Transverse colon (tissue), 4 donors: Measurements from ENCODE around the gene TMEM132D. TPM values are rescaled to one million over a fixed set of nuclear protein-coding genes. Genes with fewer than 3 reads are reported as not detected.

Experiments used
- DNase-seq: peaks from one replicate; pipeline ENCODE4 v3.0.0-alpha.2; 2019
- H3K27ac ChIP-seq, 4 donors: fragments of 200-600 bp; sonication (generic); 2 replicates each; pipeline ENCODE4 v1.5.1; 2016 to 2018; ENCODE audit warnings: inconsistent platforms in 4 of 4
- H3K27me3 ChIP-seq: fragments of 200-600 bp; sonication (generic); 2 replicates; pipeline ENCODE4 v1.5.1; 2017; ENCODE audit warnings: inconsistent platforms
- H3K36me3 ChIP-seq, 4 donors: fragments of 200-600 bp; sonication (generic); 2 replicates each; pipeline ENCODE4 v1.5.1; 2017 to 2019; ENCODE audit warnings: inconsistent platforms in 4 of 4
- H3K4me1 ChIP-seq, 4 donors: fragments of 200-600 bp; sonication (generic); 2 replicates each; pipeline ENCODE4 v1.5.1; 2017 to 2020; ENCODE audit warnings: inconsistent platforms in 4 of 4
- H3K4me3 ChIP-seq, 4 donors: fragments of 200-600 bp; sonication (generic); 1 replicate in 1 of 4; 2 replicates in 3 of 4; pipeline versions ENCODE4 v1.5.1 to v1.6.1; 2017 to 2019; ENCODE audit warnings: inconsistent platforms in 4 of 4
- H3K9me3 ChIP-seq, 2 donors: fragments of 200-600 bp; sonication (generic); 2 replicates each; pipeline ENCODE4 v1.5.1; 2017 to 2019; ENCODE audit warnings: inconsistent platforms in 2 of 2
- EP300 ChIP-seq: sonication (generic); formaldehyde crosslinking; IDR thresholded peaks from one replicate; pipeline ENCODE4 v1.6.1; 2017; ENCODE audit warnings: antibody characterized with exemption, low read depth
- POLR2A ChIP-seq: fragments of 450-650 bp; IDR thresholded peaks from one replicate; pipeline ENCODE4 v1.6.1; 2016; ENCODE audit warnings: antibody characterized with exemption, mild to moderate bottlenecking, moderate library complexity
- POLR2AphosphoS5 ChIP-seq, 3 donors: sonication (generic); formaldehyde crosslinking; IDR thresholded peaks; one replicate each; pipeline ENCODE4 v1.6.1; 2016; ENCODE audit warnings: antibody characterized with exemption in 3 of 3
- WGBS, 2 donors: methylation state at CpG; one replicate each; pipeline ENCODE4 v1.1.5; 2018; ENCODE audit warnings: low coverage in 1 of 2; 5-methylcytosine and 5-hydroxymethylcytosine counted together
- in situ Hi-C, 4 donors: fragments of 200-750 bp; cut with MboI; loops; one replicate each; pipeline versions ENCODE4 v1.15.0 to v1.15.1; 2017; ENCODE audit warnings: low sequenced_read_pairs in 3 of 4, low pct_ligation_motif_present in 1 of 4, low pct_unique_long_range_greater_than_20kb in 1 of 4
- intact Hi-C: fragments of 100-400 bp; cut with DNase I; formaldehyde crosslinking; loops from one replicate; pipeline ENCODE4 v1.15.1; 2023; ENCODE audit warnings: low total_unique reads
- total RNA-seq, 4 donors: library from RNA; depleted of rRNA; stranded (reverse); fragments of >200 nt; gene quantifications; one replicate each; pipeline ENCODE4 v1.1.0, GENCODE V29; 2016
- TF ChIP-seq, protein P1 (sequence below), 5 experiments: fragments of 200-600 bp in 3 of 5; fragments of 450-650 bp in 2 of 5; sonication (generic) in 3 of 5; IDR thresholded peaks; 1 replicate in 2 of 5; 2 replicates in 3 of 5; pipeline ENCODE4 v1.5.1; 2016 to 2017; ENCODE audit warnings: antibody characterized with exemption in 5 of 5, inconsistent platforms in 3 of 5, mild to moderate bottlenecking in 2 of 5, moderate library complexity in 1 of 5

The TMEM132D gene
- total RNA-seq, 4 donors from 2014 or later: 0.48 to 0.55 TPM; not detected in 2

- Histone ChIP-seq H3K36me3 (no peaks in the 10 kb centered on the region), H3K4me3 (no peak overlapping the region), H3K27me3 (no peaks in the 10 kb centered on the region), H3K4me1 (no peaks in the 10 kb centered on the region), H3K27ac (no peak overlapping the region), H3K9me3 (no peaks in the 10 kb centered on the region)
- DNase-seq: no peak
- in situ Hi-C loops (loop anchor here in 1 of 4 donors (25.0 kb wide), 1 partner anchor 725 kb away; the partner anchor contains the start of gene TMEM132D), intact Hi-C loops (no loop called here)
- TF ChIP-seq POLR2AphosphoS5 (IDR thresholded peaks at IDR 0.05): no peak
- TF ChIP-seq, protein P1, sequence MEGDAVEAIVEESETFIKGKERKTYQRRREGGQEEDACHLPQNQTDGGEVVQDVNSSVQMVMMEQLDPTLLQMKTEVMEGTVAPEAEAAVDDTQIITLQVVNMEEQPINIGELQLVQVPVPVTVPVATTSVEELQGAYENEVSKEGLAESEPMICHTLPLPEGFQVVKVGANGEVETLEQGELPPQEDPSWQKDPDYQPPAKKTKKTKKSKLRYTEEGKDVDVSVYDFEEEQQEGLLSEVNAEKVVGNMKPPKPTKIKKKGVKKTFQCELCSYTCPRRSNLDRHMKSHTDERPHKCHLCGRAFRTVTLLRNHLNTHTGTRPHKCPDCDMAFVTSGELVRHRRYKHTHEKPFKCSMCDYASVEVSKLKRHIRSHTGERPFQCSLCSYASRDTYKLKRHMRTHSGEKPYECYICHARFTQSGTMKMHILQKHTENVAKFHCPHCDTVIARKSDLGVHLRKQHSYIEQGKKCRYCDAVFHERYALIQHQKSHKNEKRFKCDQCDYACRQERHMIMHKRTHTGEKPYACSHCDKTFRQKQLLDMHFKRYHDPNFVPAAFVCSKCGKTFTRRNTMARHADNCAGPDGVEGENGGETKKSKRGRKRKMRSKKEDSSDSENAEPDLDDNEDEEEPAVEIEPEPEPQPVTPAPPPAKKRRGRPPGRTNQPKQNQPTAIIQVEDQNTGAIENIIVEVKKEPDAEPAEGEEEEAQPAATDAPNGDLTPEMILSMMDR (IDR thresholded peaks at IDR 0.05): no peak
- TF ChIP-seq EP300: no peak
- TF ChIP-seq POLR2A: no peak
- 71 to 77% methylated on average over 1 of the region's 1 CpG for WGBS, 2 donors
These were observed 716.9 kb downstream of the TMEM132D start for GRCh38 chr12:129186952-129187351.

GRCh38 chr12:129185855-129186254, 718.0 kb downstream of the TMEM132D start:
- 80% methylated on average over 3 of the region's 3 CpGs; no CpG with 5 or more reads in 1 of the 2 donors for WGBS, 2 donors
- Histone ChIP-seq H3K4me3 (no peak overlapping the region), H3K9me3 (no peaks in the 10 kb centered on the region), H3K27me3 (no peaks in the 10 kb centered on the region), H3K27ac (no peak overlapping the region), H3K4me1 (no peaks in the 10 kb centered on the region), H3K36me3 (no peaks in the 10 kb centered on the region)
- no peak for DNase-seq
- intact Hi-C loops: no loop called here
- in situ Hi-C loops: loop anchor here in 1 of 4 donors (25.0 kb wide), 1 partner anchor 726 kb away; the partner anchor contains the start of gene TMEM132D
- TF ChIP-seq POLR2AphosphoS5 (IDR thresholded peaks at IDR 0.05) (no peak), POLR2A (no peak), EP300 (no peak)
- TF ChIP-seq, protein P1 (IDR thresholded peaks at IDR 0.05): no peak

DNA sequence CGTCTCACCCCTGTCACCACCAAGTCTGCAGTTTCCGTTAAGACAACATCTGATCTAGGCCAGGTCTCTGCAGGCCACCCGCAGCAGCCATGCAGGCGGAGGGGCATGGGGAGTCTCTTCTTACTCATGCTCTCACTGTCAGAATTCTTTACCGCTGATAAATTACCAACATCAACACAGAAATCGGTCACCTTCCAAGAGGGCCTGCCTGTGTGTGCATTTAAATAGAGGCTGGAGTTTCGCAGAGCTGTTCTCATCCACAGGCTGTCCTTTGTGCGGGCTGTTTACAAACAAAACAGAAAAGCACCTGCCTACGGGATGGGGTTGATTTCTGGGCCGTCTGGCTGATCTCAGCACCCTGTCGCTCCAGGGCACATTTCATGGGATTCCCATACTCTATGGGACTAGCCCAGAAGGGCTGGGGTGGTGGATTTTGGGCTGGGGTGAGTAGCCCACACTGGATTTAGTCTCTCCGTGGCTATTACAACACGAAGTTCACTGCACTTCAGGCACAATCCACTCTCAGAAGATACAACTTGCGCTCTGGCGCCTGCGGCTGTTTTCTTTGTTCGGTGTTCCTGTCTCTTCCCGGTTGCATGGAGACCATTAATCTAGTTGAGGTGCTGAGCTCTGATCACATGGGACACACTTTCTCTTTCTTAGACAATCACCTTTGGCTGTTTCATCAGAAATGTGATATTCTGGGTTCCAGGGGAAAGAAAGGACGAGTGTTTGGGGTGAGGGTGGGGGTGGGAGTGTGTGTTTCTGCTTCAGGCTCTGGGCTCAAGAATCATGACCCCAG, 719.5 kb downstream of the TMEM132D start:
- Histone ChIP-seq H3K9me3 (no peaks in the 10 kb centered on the region), H3K36me3 (no peaks in the 10 kb centered on the region), H3K27ac (no peak overlapping the region), H3K4me3 (no peak overlapping the region), H3K27me3 (no peaks in the 10 kb centered on the region), H3K4me1 (no peaks in the 10 kb centered on the region)
- TF ChIP-seq POLR2AphosphoS5 (IDR thresholded peaks at IDR 0.05) (no peak), EP300 (no peak), POLR2A (no peak)
- TF ChIP-seq, protein P1 (IDR thresholded peaks at IDR 0.05): no peak
- intact Hi-C loops: no loop called here
- no peak for DNase-seq
- 69 to 75% methylated on average over 8 to 19 of the region's 19 CpGs for WGBS, 2 donors
- in situ Hi-C loops: loop anchor here in 1 of 4 donors (25.0 kb wide), 1 partner anchor 728 kb away; the partner anchor contains the start of gene TMEM132D

DNA sequence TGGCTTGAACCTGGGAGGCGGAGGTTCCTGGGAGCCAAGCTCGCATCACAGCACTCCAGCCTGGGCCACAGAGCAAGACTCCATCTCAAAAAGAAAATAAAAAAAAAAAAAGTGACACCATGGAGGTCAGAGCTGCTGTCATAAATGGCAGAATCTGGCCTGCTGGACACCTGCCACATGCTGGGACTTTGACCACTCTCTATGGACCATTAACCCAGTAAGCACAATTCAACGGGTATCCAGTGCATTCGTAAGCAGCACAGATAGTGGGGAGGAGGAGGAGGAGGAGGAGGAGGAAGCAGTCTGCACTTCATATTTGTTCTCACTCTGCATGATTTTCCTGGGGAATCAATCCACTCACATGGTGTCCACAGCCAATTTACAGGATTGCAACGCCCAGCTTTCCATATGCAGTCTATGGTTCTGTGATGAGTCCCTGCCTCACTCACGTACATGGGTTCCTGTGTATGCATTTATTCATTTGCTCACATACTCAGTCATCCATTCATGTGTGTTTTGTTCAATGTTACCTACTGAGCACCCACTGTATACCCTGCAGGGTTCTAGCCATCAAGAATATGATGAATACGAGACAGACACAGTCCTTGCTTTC, 723.8 kb downstream of the TMEM132D start:
- H3K27me3 ChIP-seq: no peaks in the 10 kb centered on the region
- H3K4me1 ChIP-seq: no peaks in the 10 kb centered on the region
- intact Hi-C loops (no loop called here), in situ Hi-C loops (loop anchor here in 1 of 4 donors (25.0 kb wide), 1 partner anchor 732 kb away; the partner anchor contains the start of gene TMEM132D)
- DNase-seq: no peak
- TF ChIP-seq, protein P1 (IDR thresholded peaks at IDR 0.05): no peak
- TF ChIP-seq EP300: no peak
- TF ChIP-seq POLR2A: no peak
- TF ChIP-seq POLR2AphosphoS5 (IDR thresholded peaks at IDR 0.05): no peak
- H3K27ac ChIP-seq: no peak overlapping the region
- WGBS, 2 donors: 67 to 76% methylated on average over 4 to 7 of the region's 7 CpGs
- H3K36me3 ChIP-seq: no peaks in the 10 kb centered on the region
- no peak overlapping the region for H3K4me3 ChIP-seq
- H3K9me3 ChIP-seq: no peaks in the 10 kb centered on the region
